Sigmoid colon (tissue), 4 donors: Measurements from ENCODE around the gene GABRR3.

ENCODE experiments used
- POLR2A ChIP-seq, 2 donors: fragments of 450-650 bp; IDR thresholded peaks; one replicate each; pipeline ENCODE4 v1.6.1; 2016; ENCODE audit warnings: antibody characterized with exemption in 2 of 2, mild to moderate bottlenecking in 2 of 2, moderate library complexity in 2 of 2
- POLR2AphosphoS5 ChIP-seq, 4 donors: sonication (generic); formaldehyde crosslinking; IDR thresholded peaks; one replicate each; pipeline ENCODE4 v1.6.1; 2017; ENCODE audit warnings: antibody characterized with exemption in 4 of 4
- TF ChIP-seq, protein P1 (sequence below), 4 experiments: fragments of 450-650 bp in 3 of 4; fragments of 200-600 bp in 1 of 4; IDR thresholded peaks; one replicate each; pipeline ENCODE4 v1.5.1; 2016 to 2019; ENCODE audit warnings: antibody characterized with exemption in 4 of 4, mild to moderate bottlenecking in 3 of 4, moderate library complexity in 2 of 4

GRCh38 chr3:98022978-98023820, 11.9 kb downstream of the GABRR3 start:
- TF ChIP-seq POLR2A (IDR thresholded peaks at IDR 0.05) (no peak), POLR2AphosphoS5 (IDR thresholded peaks at IDR 0.05) (no peak)
- TF ChIP-seq, protein P1, sequence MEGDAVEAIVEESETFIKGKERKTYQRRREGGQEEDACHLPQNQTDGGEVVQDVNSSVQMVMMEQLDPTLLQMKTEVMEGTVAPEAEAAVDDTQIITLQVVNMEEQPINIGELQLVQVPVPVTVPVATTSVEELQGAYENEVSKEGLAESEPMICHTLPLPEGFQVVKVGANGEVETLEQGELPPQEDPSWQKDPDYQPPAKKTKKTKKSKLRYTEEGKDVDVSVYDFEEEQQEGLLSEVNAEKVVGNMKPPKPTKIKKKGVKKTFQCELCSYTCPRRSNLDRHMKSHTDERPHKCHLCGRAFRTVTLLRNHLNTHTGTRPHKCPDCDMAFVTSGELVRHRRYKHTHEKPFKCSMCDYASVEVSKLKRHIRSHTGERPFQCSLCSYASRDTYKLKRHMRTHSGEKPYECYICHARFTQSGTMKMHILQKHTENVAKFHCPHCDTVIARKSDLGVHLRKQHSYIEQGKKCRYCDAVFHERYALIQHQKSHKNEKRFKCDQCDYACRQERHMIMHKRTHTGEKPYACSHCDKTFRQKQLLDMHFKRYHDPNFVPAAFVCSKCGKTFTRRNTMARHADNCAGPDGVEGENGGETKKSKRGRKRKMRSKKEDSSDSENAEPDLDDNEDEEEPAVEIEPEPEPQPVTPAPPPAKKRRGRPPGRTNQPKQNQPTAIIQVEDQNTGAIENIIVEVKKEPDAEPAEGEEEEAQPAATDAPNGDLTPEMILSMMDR (IDR thresholded peaks at IDR 0.05), result peak; percentile 78 to 94 (median 92)
